Esophagus (tissue), 2 donors: ENCODE results near the gene APOL4. TPM values are rescaled to one million over a fixed set of nuclear protein-coding genes. Genes with fewer than 3 reads are reported as not detected.
"Not testable (repeated sequence)": the region's sequence is repeated elsewhere in the genome, so short reads cannot be mapped to it uniquely, and the experiment has no call there.

Source experiments
- H3K27ac ChIP-seq, 2 donors: one replicate each; pipeline ENCODE4 v1.5.1; 2013; ENCODE audit warnings: low read depth in 2 of 2, mild to moderate bottlenecking in 2 of 2, inconsistent platforms in 1 of 2, low read length in 1 of 2, moderate library complexity in 1 of 2
- H3K27me3 ChIP-seq, 2 donors: one replicate each; pipeline ENCODE4 v1.6.1; 2013; ENCODE audit warnings: low read length in 2 of 2, control low read depth in 1 of 2, mild to moderate bottlenecking in 1 of 2; ENCODE audit not compliant: insufficient read depth in 2 of 2, control insufficient read depth in 1 of 2
- H3K36me3 ChIP-seq, 2 donors: one replicate each; pipeline ENCODE4 v1.6.1; 2013; ENCODE audit warnings: low read length in 1 of 2; ENCODE audit not compliant: control insufficient read depth in 2 of 2, insufficient read depth in 2 of 2
- H3K4me1 ChIP-seq, 2 donors: one replicate each; pipeline ENCODE4 v1.6.1; 2013; ENCODE audit warnings: low read length in 1 of 2; ENCODE audit not compliant: control insufficient read depth in 2 of 2, insufficient read depth in 2 of 2
- H3K4me3 ChIP-seq, 2 donors: one replicate each; pipeline ENCODE4 v1.5.1; 2013; ENCODE audit warnings: low read length in 2 of 2, mild to moderate bottlenecking in 2 of 2, low read depth in 1 of 2, moderate library complexity in 1 of 2
- H3K9me3 ChIP-seq, 2 donors: one replicate each; pipeline ENCODE4 v1.6.1; 2013; ENCODE audit warnings: mild to moderate bottlenecking in 2 of 2, low read depth in 1 of 2, low read length in 1 of 2, moderate library complexity in 1 of 2; ENCODE audit not compliant: control insufficient read depth in 2 of 2, insufficient read depth in 1 of 2
- WGBS, 2 donors: extraction: QIAGEN DNeasy Blood & Tissue Kit; methylation state at CpG; one replicate each; pipeline ENCODE4 v1.1.7; 2013; 5-methylcytosine and 5-hydroxymethylcytosine counted together
- polyA plus RNA-seq, 2 donors: library from polyadenylated mRNA; stranded (reverse); fragments of 200-250 nt; gene quantifications; one replicate each; pipeline ENCODE4 v1.2.3, GENCODE V29; 2013
- donor health status: healthy with polysubstance abuse.
- donor health status: Bipolar disorder and iron deficiency.

The APOL4 gene
- polyA plus RNA-seq, 2 donors: 2.4 to 2.5 TPM

DNA sequence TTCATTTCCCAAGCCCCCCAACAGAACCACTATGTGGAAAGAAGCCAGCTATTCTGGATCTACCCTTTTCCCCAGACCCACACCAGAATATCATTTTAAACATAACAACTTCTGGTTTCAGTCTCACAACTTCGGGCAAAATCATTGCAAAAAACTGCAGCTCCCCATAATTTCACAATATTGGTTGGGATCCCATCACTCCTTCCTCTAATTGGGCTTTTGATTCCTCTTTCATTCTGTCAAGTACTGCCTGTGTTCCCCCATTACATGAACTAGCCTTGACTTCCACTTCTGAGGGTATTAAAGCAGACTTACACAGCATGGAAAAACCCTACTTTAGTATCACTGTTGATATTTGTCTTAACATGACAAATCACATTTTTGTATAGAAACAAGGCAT, 37.0 kb downstream of the APOL4 start:
- H3K27ac ChIP-seq: no peak overlapping the region
- H3K4me1 ChIP-seq: peaks cover 0 to 8% of the 10 kb centered on the region in 2 donors
- H3K27me3 ChIP-seq: no peaks in the 10 kb centered on the region
- H3K9me3 ChIP-seq: no peaks in the 10 kb centered on the region
- 43 to 66% methylated on average over 1 of the region's 1 CpG for WGBS, 2 donors
- no peak overlapping the region for H3K4me3 ChIP-seq
- H3K36me3 ChIP-seq: no peaks in the 10 kb centered on the region

DNA sequence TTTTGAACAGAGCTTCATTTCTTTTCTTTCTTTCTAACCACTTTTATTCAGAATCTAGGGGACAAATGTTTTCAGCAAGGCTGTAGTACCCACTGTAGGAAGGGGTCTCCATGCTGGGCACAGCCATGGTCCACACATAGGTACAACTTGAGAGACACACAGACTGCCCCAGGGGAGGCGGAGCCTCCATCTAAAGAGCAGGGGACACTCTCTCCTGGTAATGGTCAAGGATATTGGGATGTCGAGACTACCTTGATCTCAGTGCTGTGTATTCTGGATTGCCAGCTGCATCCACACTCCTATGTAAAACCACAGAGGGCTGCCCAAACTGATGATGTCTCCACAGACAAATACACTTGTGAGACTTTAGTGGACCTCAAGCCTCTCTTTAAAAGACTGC, 38.1 kb downstream of the APOL4 start:
- Histone ChIP-seq H3K9me3 (no peaks in the 10 kb centered on the region), H3K4me1 (peaks cover 0 to 15% of the 10 kb centered on the region in 2 donors), H3K27me3 (no peaks in the 10 kb centered on the region), H3K36me3 (no peaks in the 10 kb centered on the region), H3K27ac (no peak overlapping the region), H3K4me3 (no peak overlapping the region)
- 95 to 97% methylated on average over 2 of the region's 2 CpGs for WGBS, 2 donors

DNA sequence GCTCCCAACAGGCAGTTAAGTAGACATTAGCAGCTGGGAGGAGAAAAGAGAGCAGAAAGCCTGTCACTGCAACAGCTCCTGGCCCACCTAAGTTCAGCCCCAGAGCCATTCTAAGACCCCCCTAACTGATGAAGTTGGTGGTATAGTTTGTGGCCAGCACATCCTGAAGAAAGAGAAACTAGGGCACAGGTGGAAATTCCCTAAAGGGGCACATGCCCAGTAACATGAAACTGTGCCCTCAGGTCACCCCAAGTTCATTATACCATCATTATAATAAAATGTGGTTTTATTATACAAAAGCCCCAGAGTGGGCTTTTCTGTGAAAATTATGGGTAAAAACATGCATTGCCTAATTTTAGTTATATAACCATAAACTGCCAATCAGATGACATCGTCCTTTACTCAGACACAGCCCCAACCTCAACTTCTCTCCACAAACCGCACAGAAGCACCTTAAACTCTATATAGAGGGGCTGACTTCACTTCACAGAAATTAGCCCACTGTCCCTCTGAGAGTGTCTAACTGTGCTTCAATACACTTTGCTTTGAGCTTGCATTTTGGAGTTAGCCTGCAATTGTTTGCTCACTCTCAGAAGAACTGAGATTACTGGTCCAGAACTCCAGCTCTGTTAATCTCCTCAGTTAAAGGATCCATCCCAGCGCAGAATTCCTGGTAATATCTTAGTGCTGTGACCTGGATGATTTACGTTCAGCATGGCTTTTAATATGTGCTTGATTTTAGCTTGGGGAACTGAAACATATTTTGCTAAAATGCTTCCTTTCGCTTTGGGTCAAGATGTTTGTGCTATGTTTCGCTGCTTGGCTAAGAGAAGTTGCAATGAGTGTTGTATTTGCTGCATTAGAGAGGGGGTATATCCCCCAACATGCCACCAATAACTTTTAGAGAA, 39.2 kb downstream of the APOL4 start:
- H3K27me3 ChIP-seq: no peaks in the 10 kb centered on the region
- H3K4me3 ChIP-seq: no peak overlapping the region
- H3K27ac ChIP-seq: peak overlapping the region in 1 of 2 donors; percentile 0
- no peaks in the 10 kb centered on the region for H3K9me3 ChIP-seq
- H3K36me3 ChIP-seq: peaks cover 0 to 2% of the 10 kb centered on the region in 2 donors
- 79 to 85% methylated on average over 6 of the region's 6 CpGs for WGBS, 2 donors
- H3K4me1 ChIP-seq: peaks cover 0 to 19% of the 10 kb centered on the region in 2 donors

DNA sequence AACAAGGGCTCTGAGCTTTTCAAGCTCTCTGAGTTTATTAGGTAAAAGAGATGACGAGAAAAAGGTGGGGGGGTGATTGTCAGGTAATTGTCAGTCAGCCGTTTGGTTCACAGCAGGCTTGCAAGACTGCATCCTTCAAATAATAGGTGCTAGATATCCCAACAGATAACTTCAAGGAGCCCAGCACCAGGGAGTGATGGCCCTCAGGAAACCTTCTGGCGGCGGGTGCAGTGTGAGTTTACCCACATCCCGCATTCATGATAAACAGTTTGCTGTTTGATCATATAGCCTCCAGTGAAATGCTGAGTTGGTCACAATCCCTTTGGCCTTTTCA, 39.8 kb downstream of the APOL4 start:
- peaks cover 0 to 19% of the 10 kb centered on the region in 2 donors for H3K4me1 ChIP-seq

DNA sequence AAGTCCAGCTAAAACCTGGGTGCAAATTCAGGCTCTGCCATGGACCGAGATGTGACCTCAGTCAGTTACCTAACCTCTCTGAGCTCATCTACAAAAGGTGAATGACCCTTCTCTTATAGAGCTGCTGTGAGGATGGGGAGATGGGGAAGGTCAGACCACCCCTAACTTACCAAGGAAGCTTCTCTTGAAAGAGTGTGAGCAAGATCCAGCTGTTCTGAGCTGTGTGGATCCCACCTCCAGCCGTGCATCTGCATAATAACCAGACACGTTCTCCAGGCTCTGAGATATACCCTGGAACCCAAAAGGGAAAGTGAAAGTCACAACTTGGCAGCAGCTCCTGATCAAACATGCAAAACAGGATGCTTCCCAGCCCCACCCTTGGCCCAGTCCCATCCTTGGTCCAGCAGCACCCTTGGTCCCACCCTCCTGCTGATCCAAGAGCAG, 41.1 kb downstream of the APOL4 start, which contains the start of gene APOL3:
Gene APOL3, minus strand, starts transcription at position 257 of the 444 bp plus-strand sequence. CDS start 11,700 bp downstream, outside the sequence.
- Histone ChIP-seq H3K4me3 (peak within 1 kb of the TSS; percentile 20 to 36), H3K36me3 (peaks cover 0 to 2% of the 10 kb centered on the region in 2 donors), H3K27ac (peak within 1 kb of the TSS; percentile 88 to 92), H3K4me1 (peaks cover 9 to 28% of the 10 kb centered on the region in 2 donors), H3K9me3 (no peaks in the 10 kb centered on the region), H3K27me3 (no peaks in the 10 kb centered on the region)
- 12 to 15% methylated on average over 3 of the region's 3 CpGs for WGBS, 2 donors

More for the DNA sequence above, 39.8 kb downstream of the APOL4 start:
- peak overlapping the region; percentile 0 to 92 for H3K27ac ChIP-seq
- H3K36me3 ChIP-seq, H3K9me3 ChIP-seq, H3K4me3 ChIP-seq, H3K27me3 ChIP-seq: not testable (repeated sequence)
- WGBS, 2 donors: 61 to 62% methylated on average over 5 of the region's 5 CpGs

DNA sequence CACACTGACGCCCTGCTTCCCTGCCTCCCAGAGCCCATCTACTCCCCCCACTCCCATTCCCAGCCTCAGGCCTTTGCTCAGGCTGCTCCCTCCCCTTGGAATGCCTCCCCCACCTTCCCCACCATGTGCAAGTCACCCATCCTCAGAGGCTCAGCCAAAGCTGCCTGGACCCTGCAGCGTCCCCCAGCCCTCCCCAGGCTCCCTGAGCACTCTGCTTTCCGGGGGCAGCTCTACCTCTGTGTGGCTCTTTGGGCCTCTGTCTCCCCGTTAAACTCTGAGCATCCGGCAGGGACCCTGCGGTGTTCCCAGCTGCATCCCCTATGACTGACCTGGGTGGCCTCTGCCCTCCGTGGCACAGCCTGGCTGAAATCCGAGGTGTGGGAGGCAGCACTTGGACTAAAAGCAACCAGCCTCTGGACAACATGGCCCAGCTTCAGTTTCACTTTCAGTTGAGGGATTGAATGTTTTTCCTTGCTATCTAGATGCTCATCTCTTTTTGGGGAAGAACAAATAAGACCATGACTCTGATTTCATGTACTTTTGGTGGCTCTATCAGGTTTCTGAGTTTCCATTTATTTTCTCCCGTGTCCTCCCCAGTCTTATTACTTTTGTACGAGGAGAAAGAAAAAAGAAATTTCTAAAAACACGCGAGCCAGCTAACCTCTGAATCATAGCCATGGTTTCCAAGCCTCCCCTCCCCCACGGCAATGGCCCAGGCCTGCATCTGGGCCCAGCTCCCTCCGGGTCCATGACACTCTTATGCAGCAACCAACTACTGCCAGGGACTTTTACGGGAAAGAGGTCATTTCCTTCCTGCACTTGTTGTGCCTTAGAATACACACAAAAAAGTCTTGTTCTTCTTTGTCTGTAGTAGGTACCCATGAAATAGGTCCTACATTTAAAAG, 44.8 kb downstream of the APOL4 start:
- H3K36me3 ChIP-seq: peaks cover 0 to 5% of the 10 kb centered on the region in 2 donors
- H3K4me1 ChIP-seq: peaks cover 11 to 37% of the 10 kb centered on the region in 2 donors
- H3K27me3 ChIP-seq: no peaks in the 10 kb centered on the region
- peak overlapping the region; percentile 81 to 85 for H3K27ac ChIP-seq
- WGBS, 2 donors: 17 to 22% methylated on average over 15 of the region's 15 CpGs
- H3K4me3 ChIP-seq: peak overlapping the region; percentile 40 to 52
- H3K9me3 ChIP-seq: no peaks in the 10 kb centered on the region

DNA sequence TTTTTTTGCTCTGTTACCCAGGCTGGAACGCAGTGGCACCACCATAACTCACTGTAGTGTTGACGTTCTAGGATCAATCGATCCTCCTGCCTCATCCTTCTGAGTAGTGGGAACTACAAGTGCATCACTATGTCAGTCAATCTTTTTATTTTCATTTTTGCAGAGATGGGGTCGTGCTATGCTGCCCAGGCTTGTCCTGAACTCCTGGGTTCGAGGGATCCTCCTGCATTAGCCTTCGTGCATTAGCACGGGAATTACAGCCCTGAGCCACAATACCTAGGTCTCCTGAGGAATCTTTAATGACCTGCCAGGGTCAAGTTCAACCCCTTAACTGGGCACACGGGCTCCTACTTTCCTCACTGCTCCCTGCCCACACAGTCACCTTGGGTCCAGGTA, 45.5 kb downstream of the APOL4 start:
- Histone ChIP-seq H3K9me3 (no peaks in the 10 kb centered on the region), H3K27me3 (no peaks in the 10 kb centered on the region), H3K27ac (peak overlapping the region; percentile 81 to 85), H3K4me1 (peaks cover 11 to 37% of the 10 kb centered on the region in 2 donors), H3K36me3 (peaks cover 0 to 5% of the 10 kb centered on the region in 2 donors), H3K4me3 (peak overlapping the region; percentile 40 to 52)
- WGBS, 2 donors: 58 to 63% methylated on average over 8 of the region's 8 CpGs

DNA sequence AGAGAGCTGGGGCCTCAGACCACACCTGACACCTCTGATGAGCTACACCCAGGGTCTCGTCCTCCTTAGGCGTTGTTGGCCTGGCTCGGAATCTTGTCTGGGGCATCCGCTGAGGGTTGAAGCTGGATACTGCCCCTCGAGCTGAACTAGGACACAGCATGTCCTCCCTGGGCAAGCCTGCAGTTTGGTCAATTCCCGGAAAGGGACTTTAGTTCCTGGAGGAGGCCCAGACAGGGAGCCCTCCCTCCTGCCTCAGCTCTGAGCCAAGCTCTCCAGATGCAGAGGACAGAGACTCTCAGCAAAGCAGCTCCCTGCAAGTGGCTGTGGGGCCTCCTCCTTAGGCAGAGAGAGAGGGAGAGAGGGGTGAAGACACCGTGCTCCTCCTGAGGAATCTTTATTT, 45.9 kb downstream of the APOL4 start:
- Histone ChIP-seq H3K27me3 (no peaks in the 10 kb centered on the region), H3K27ac (peak overlapping the region; percentile 81 to 85), H3K4me3 (no peak overlapping the region), H3K9me3 (no peaks in the 10 kb centered on the region), H3K36me3 (peaks cover 0 to 5% of the 10 kb centered on the region in 2 donors), H3K4me1 (peaks cover 11 to 34% of the 10 kb centered on the region in 2 donors)
- 63 to 68% methylated on average over 7 of the region's 7 CpGs for WGBS, 2 donors

DNA sequence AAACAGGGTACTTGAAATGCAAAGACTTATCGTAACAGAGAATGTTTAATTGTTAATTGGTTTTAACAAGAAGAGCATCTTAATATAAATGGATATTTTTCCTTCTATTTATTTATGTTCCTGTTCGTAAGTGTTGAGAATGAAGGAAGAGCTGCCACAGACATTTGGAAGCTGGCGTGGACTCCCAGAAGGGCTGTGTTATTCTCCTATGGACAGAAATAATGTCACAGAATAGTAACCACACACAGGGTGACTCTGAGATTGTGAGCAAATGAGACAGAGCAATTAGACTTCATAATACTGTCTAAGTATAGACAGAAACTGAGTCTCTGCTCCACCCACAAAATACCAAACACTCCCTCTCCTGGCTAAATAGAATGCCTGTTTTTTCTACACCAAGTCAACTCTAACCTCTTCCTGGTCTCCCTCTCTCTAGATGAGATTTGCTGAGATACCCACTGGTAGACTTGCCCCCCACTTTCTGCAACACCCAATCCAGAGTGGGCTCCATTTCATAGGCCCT, 47.1 kb downstream of the APOL4 start:
- H3K4me3 ChIP-seq: no peak overlapping the region
- peaks cover 0 to 5% of the 10 kb centered on the region in 2 donors for H3K36me3 ChIP-seq
- H3K9me3 ChIP-seq: no peaks in the 10 kb centered on the region
- no peaks in the 10 kb centered on the region for H3K27me3 ChIP-seq
- H3K4me1 ChIP-seq: peaks cover 11 to 32% of the 10 kb centered on the region in 2 donors
- peak overlapping the region; percentile 81 to 85 for H3K27ac ChIP-seq
- WGBS, 2 donors: 80 to 86% methylated on average over 3 of the region's 3 CpGs
